Ectodermal cell (in vitro differentiated cells): ENCODE data around the gene NOTCH2.
"Not testable (repeated sequence)": the region's sequence is repeated elsewhere in the genome, so short reads cannot be mapped to it uniquely, and the experiment has no call there.

Experiments used
- H3K27ac ChIP-seq: 2 replicates; pipeline ENCODE4 v1.7.0; 2013; ENCODE audit warnings: mild to moderate bottlenecking, low read depth, low read length; ENCODE audit not compliant: insufficient read depth, poor library complexity, severe bottlenecking
- H3K27me3 ChIP-seq: 2 replicates; pipeline ENCODE4 v1.7.0; 2013; ENCODE audit warnings: mild to moderate bottlenecking, low read length; ENCODE audit not compliant: insufficient read depth, control insufficient read depth, poor library complexity, severe bottlenecking
- H3K36me3 ChIP-seq: one replicate; pipeline ENCODE4 v1.7.0; 2013; ENCODE audit warnings: low read length; ENCODE audit not compliant: control insufficient read depth, insufficient read depth
- H3K4me1 ChIP-seq: one replicate; pipeline ENCODE4 v1.7.0; 2013; ENCODE audit warnings: low read length; ENCODE audit not compliant: control insufficient read depth, insufficient read depth
- H3K4me3 ChIP-seq: 2 replicates; pipeline ENCODE4 v1.7.0; 2013; ENCODE audit warnings: low read depth, low read length, control low read depth; ENCODE audit not compliant: insufficient read depth
- H3K9me3 ChIP-seq: 2 replicates; pipeline ENCODE4 v1.7.0; 2013; ENCODE audit warnings: mild to moderate bottlenecking, low read length, moderate library complexity; ENCODE audit not compliant: control insufficient read depth
- WGBS, 2 experiments: methylation state at CpG; one replicate each; pipeline ENCODE4 v1.1.7; 2013; ENCODE audit warnings: missing lambda C conversion rate in 2 of 2; 5-methylcytosine and 5-hydroxymethylcytosine counted together

NOTCH2 gene

DNA sequence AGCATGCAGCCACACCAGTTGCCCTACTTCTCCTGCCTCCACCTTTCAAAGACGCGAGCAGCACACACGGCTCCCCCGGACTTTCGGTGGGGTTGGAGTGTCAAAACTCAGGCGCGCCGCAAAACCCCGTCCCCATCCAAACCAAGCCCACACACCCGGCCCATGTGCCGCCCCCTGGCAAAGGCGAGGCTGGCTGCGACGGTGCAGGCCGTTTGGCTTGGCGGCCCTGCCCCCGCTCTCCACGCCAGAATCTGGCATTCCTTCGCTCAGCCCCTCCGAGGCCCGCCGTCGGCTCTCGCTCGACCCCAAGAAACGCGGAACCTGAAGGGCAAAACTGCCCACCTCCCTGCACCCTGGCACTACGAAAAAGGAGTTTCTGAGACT lies 787 bp downstream of the NOTCH2 start:
- not testable (repeated sequence) for H3K4me1 ChIP-seq, H3K36me3 ChIP-seq, H3K27ac ChIP-seq, H3K9me3 ChIP-seq, H3K27me3 ChIP-seq
- H3K4me3 ChIP-seq: peak overlapping the region; percentile 49
- WGBS, 2 experiments: 0% methylated on average over 5 to 10 of the region's 28 CpGs

DNA sequence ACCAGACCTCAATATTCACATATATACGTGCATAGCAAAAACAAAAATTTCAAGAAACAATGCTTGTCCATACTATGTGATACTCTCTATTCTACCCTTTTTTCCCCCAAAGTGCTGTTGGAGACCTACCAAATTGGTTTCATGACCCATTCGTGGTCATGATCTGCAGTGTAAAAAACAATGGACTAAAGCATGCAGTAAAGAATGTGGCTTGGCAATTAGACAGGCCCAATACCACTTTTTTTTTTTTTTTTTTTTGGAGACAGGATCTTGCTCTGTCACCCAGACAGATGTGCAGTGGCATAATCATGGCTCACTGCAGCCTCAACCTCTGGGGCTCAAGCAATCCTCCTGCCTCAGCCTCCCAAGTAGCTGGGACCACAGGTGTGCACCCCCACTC lies 21.3 kb downstream of the NOTCH2 start:
- not testable (repeated sequence) for H3K27ac ChIP-seq, H3K9me3 ChIP-seq, H3K4me1 ChIP-seq, H3K36me3 ChIP-seq, H3K27me3 ChIP-seq, H3K4me3 ChIP-seq
- WGBS, 2 experiments: 93 to 100% methylated on average over 1 of the region's 2 CpGs

DNA sequence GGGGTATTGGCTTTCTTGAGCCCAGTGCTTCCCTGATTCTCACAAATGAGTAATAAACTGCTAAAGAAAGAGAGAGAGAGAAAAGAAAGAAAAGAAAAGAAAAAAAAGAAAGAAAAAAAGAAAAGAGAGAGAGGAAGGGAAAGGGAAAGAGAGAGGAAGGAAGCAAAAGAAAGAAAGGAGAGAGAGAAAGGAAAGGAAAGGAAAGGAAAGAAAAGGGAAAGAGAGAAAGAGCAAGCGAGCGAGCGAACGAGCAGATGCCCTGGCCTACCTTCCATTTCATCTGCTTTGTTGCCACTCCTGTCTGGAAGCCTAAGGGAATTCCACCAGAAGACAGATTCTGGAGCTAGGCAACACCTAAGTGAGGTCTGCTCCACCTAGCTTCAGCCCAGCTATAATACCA lies 27.7 kb downstream of the NOTCH2 start:
- not testable (repeated sequence) for H3K4me1 ChIP-seq, H3K4me3 ChIP-seq, H3K27me3 ChIP-seq, H3K27ac ChIP-seq, H3K36me3 ChIP-seq, H3K9me3 ChIP-seq
- WGBS, 2 experiments: no CpG with 5 or more reads among the region's 4 CpGs

DNA sequence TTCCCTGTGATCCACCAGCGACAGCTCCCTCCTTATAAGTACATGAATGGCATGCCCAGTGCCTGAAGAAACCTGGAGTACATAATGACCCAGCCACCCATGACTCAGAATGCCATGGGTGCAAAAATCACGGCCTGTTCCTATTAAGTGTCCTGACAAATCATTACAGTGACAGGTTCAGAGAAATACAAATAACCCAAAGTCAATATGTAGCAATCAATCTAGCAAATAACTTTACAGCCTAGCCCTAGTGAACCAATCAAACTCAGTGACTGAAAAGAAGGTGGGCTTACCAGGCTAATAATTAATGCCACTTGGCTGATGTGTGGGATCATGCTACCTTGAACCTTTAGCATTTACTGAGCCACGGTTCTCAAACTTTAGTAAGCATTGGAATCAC lies 37.2 kb downstream of the NOTCH2 start:
- not testable (repeated sequence) for H3K4me3 ChIP-seq, H3K27me3 ChIP-seq, H3K27ac ChIP-seq, H3K9me3 ChIP-seq, H3K4me1 ChIP-seq, H3K36me3 ChIP-seq
- 75 to 80% methylated on average over 1 of the region's 3 CpGs for WGBS, 2 experiments

DNA sequence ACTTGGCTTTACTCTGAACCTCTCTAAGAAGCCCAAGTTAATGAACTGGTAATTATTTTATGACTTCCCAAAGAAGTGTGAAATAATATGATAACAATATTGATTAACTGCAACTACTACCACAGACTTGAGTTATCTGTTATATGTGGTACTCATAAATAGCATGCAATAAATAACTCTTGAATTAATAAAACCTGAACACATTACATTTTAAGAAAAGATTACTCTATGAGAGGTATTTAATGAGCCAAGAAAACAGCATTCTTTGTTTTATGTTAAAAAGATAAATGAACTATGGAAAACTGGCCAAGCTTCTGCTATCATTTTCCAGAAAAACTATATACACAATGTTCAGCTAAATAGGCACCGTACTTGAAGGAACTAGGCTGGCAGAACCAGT lies 45.7 kb downstream of the NOTCH2 start:
- H3K4me3 ChIP-seq, H3K36me3 ChIP-seq, H3K27me3 ChIP-seq, H3K9me3 ChIP-seq, H3K27ac ChIP-seq, H3K4me1 ChIP-seq: not testable (repeated sequence)
- WGBS, 2 experiments: no CpG with 5 or more reads among the region's 1 CpG

DNA sequence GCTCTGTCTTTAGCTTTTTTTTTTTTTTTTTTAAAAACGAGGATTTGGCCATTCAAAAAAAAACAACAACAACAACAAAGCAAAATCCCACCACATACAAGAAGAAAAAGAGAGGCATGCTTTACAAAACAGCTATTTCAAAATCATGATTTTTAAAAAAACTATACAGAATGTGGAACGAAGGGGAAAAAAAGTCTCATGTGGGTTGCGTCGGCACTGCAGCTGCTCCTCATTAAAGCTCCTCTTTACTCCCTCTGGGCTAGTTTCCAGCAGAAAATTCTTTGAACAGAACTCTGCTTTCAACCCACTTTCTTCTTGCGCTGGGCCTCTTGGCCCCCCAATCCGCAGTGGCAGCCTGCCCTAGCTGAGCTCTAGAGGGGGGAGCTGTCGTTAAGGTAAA lies 54.5 kb downstream of the NOTCH2 start:
- not testable (repeated sequence) for H3K4me1 ChIP-seq, H3K27ac ChIP-seq, H3K27me3 ChIP-seq, H3K9me3 ChIP-seq, H3K4me3 ChIP-seq, H3K36me3 ChIP-seq
- WGBS, 2 experiments: 83% methylated on average over 1 of the region's 7 CpGs; no CpG with 5 or more reads in 1 of the 2 experiments

DNA sequence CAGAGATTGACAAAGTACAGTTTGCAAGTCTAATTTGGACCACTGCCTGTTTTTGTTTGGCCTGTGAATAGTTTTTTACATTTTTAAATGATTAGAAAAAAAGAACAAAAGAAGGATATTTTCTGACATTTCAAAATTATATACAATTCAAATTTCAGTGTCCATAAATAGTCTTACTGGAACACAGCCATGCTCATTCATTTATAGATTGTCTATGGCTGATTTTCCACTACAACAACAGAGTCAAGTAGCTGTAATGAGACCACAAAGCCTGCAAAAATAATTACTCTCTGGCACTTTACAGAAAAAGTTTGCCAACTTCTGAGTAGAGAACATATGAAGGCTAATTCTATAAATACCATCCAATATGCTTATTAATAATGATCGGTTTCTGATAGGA lies 61.1 kb downstream of the NOTCH2 start:
- H3K4me3 ChIP-seq, H3K9me3 ChIP-seq, H3K27ac ChIP-seq, H3K4me1 ChIP-seq, H3K36me3 ChIP-seq, H3K27me3 ChIP-seq: not testable (repeated sequence)
- WGBS, 2 experiments: no CpG with 5 or more reads among the region's 1 CpG

DNA sequence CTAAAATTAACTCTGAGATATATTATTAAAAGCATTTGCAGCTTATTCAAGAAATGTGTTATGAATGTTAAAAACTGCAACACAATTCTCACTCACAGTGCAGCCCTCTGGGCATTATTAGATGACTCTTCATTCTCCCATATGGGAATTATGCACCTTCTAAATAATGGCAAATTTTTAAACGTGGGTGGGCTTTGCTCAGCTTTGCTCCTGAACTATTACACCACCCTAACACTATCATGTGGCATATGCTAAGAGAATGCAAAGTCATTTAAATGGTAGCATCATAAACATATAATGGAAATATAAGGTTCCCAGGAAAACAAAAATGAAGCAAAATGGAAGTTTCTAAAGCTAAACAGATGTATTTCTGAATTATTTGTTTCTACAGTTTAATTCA lies 61.6 kb downstream of the NOTCH2 start:
- not testable (repeated sequence) for H3K27ac ChIP-seq, H3K9me3 ChIP-seq, H3K27me3 ChIP-seq, H3K4me3 ChIP-seq, H3K36me3 ChIP-seq, H3K4me1 ChIP-seq
- no CpG with 5 or more reads among the region's 1 CpG for WGBS, 2 experiments

DNA sequence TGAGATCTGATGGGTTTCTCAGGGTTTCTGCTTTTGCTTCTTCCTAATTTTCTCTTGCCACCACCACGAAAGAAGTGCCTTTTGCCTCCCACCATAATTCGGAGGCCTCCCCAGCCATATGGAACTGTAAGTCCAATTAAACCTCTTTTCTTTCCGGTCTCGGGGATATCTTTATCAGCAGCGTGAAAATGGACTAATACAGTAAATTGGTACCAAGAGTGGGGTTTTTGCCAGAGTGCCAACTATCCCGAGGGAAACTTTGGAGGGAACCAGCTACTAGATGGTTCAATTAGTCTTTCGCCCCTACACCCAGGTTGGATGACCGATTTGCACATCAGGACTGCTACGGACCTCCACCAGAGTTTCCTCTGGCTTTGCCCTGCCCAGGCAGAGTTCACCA lies 68.4 kb downstream of the NOTCH2 start:
- WGBS, 2 experiments: 90 to 98% methylated on average over 6 to 7 of the region's 9 CpGs

DNA sequence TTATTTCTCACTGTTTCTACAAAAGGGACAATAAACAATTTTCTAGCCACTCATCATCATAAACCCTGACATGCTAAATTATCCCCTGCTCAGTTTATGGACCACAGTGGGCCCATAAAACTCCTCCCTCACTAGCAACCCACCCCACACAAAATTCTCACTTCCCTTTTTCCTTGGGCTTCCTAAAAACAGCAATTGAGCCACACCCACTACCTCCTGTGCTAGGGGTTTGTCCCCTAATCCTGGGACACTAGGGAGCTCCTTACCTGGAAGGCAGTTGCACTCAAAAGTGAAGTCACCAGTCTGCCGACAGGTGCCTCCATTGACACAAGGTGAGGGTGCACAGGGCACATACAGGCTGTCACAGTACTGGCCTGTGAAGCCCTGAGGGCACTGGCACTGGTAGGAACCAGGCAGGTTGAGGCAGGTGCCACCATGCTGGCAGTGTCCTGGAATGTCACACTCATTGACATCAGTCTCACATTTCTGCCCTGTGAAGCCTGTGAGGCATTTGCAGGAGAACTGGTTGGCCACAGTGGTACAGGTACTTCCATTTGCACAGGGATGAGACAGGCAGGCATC lies 72.6 kb downstream of the NOTCH2 start:
- H3K36me3 ChIP-seq, H3K4me1 ChIP-seq, H3K27ac ChIP-seq, H3K27me3 ChIP-seq, H3K4me3 ChIP-seq, H3K9me3 ChIP-seq: not testable (repeated sequence)
- 80 to 100% methylated on average over 1 of the region's 1 CpG for WGBS, 2 experiments

More for the DNA sequence above, 68.4 kb downstream of the NOTCH2 start:
- not testable (repeated sequence) for H3K4me1 ChIP-seq, H3K27me3 ChIP-seq, H3K4me3 ChIP-seq, H3K9me3 ChIP-seq, H3K27ac ChIP-seq, H3K36me3 ChIP-seq

DNA sequence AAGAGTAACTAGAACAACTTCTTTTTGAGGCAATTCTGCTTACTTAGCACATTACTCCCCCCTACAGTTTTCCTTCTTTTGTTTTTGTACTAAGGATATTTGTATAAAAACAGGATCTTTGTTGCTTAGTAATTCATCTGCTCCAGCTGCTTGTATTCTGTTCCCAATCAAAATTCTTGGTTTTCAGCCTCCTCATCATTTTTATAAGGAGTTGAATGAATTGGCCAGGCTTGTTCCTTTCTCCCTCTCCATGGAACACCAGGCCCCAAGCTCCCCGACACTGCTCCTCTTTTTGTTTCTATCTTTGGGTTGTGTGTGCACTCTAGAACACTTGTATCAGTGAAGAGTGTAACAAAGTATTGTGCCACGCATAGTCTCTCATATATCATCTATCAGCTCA lies 73.5 kb downstream of the NOTCH2 start:
- no CpG with 5 or more reads among the region's 2 CpGs for WGBS, 2 experiments
- H3K4me3 ChIP-seq, H3K4me1 ChIP-seq, H3K9me3 ChIP-seq, H3K27me3 ChIP-seq, H3K27ac ChIP-seq, H3K36me3 ChIP-seq: not testable (repeated sequence)
